Activated naive CD4-positive, alpha-beta T cell (primary cell): ENCODE data around the gene CS.
"Not testable (repeated sequence)": the region's sequence is repeated elsewhere in the genome, so short reads cannot be mapped to it uniquely, and the experiment has no call there.

Experiments used
- DNase-seq, 4 experiments: peaks; one replicate each; lab custom pipeline; 2025; lab: John Stamatoyannopoulos, UW

The CS gene

GRCh38 chr12:56321027-56321426, 20.9 kb upstream of the CS start:
- no peak for DNase-seq

GRCh38 chr12:56317675-56318074, 17.5 kb upstream of the CS start:
- no peak for DNase-seq

- peak; percentile 68 to 86 (median 83) for DNase-seq
Measured at GRCh38 chr12:56315622-56316473, 15.7 kb upstream of the CS start, which contains the start of gene CNPY2. TSS of gene CNPY2 (minus strand) at chr12:56315988. CDS start at chr12:56315217, 771 bp downstream.

GRCh38 chr12:56315249-56315621, 15.1 kb upstream of the CS start:
- DNase-seq: no peak

- no peak for DNase-seq
Measured at GRCh38 chr12:56311003-56311402, 10.9 kb upstream of the CS start.

- DNase-seq: no peak
Measured at GRCh38 chr12:56308714-56309113, 8.6 kb upstream of the CS start.

GRCh38 chr12:56307221-56307965, 7.3 kb upstream of the CS start:
- no peak for DNase-seq

GRCh38 chr12:56304872-56305590, 4.9 kb upstream of the CS start:
- no peak for DNase-seq

- no peak for DNase-seq
Measured at GRCh38 chr12:56304276-56304675, 4.1 kb upstream of the CS start.

- no peak for DNase-seq
Measured at GRCh38 chr12:56300644-56301464, 724 bp upstream of the CS start.

GRCh38 chr12:56299308-56299852, 750 bp downstream of the CS start:
- DNase-seq: no peak

- no peak for DNase-seq
Measured at GRCh38 chr12:56298828-56299227, 1.3 kb downstream of the CS start.

GRCh38 chr12:56297400-56297799, 2.7 kb downstream of the CS start:
- DNase-seq: no peak

- DNase-seq: no peak
Measured at GRCh38 chr12:56296295-56296694, 3.8 kb downstream of the CS start.

- no peak for DNase-seq
Measured at GRCh38 chr12:56293795-56294194, 6.3 kb downstream of the CS start.

- no peak for DNase-seq
Measured at GRCh38 chr12:56288705-56289387, 11.3 kb downstream of the CS start.

GRCh38 chr12:56286044-56286830, 13.9 kb downstream of the CS start:
- DNase-seq: no peak

GRCh38 chr12:56284263-56284662, 15.9 kb downstream of the CS start:
- not testable (repeated sequence) for DNase-seq

GRCh38 chr12:56282579-56282978, 17.6 kb downstream of the CS start:
- DNase-seq: no peak

GRCh38 chr12:56282030-56282429, 18.1 kb downstream of the CS start:
- DNase-seq: no peak
